ENCODE results near the gene RAD51B.
"Not testable (repeated sequence)": the region's sequence is repeated elsewhere in the genome, so short reads cannot be mapped to it uniquely, and the experiment has no call there.

The RAD51B gene

DNA sequence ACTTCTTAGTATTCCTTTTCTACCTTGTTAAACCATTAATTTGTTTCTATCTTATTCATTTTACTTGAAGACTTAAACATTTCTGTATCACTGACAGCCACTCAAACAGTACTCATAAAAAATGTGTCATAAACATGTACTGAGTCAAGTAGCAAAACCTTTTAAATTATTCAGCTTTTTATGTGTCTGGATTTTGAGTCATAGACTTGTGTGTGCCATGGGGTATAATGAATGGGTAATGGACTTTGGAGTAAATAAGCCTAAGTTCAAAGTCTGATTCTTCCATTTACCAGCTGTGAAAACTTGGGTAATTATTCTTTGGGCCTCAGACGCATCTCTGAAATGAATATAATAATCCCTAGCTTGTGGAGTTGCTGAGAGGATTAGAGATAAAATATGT, 199.0 kb downstream of the RAD51B start:
- FAIRE-seq = peak; percentile 22
- DNase-seq (ENCODE audit: low spot score) = no peak

DNA sequence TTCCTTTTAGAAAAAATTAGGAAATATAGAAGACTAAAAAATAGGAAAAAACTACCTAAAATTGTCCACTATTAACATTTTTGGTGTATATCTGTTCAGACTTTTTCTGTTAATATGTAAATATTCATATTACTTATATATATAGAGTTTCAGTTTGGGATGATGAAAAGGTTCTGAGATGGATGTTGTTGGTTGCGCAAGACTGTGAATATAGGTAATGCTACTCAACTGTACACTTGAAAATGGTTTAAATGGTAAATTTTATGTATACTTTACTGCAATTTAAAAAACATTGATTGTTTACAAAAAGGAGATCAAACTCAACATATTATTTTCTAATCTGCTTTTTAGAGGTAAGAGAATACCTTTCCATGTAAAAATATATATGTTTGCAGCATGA, 200.9 kb downstream of the RAD51B start:
- DNase-seq (ENCODE audit: low spot score) (no peak), FAIRE-seq (no peak)

DNA sequence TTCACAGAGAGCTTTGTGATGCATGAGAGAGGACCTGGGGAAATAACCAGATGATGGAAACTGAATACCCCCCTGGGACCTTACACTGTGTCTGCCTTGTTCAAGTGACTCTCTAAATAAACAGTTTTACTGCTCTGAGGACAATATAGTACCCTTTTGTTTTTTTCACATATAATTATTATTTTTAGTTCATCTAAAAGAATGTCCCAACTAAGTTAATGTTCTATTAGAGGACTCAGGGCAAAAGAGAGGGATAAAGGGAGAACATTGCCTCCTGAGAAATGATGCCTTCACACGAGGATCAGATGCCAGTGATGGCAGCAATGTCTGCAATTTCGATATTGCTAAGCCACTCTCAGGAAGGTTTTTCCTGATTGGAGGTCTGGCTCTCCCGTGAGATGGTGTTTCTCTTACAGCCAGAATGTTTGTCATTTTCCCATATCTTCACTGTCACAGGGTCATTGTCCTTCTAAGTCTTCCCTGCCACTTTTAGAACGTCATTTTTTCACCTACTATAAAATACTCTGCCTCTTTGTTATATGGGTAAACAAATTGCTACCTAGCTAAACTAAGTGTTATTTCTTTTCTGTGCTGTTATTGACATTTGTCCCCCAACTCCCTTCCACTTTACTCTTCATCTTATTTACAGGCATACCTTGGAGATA, 201.6 kb downstream of the RAD51B start:
- no peak for FAIRE-seq
- DNase-seq (ENCODE audit: low spot score) = no peak

DNA sequence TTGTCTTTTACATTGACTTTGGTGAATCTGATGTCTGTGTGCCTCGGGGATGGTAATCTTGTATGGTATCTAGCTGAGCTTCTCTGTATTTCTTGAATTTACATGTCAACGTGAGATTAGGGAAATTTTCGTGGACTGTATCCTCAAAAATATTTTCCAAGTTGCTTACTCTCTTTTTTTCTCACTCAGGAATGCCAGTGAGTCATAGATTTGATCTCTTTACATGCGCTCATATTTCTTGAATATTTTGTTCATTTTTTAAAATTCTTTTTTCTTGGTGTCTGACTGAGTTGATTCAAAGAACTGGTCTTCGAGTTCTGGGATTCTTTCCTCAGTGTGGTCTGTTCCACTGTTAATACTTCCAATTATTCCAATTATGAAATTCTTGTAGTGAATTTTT, 207.7 kb downstream of the RAD51B start:
- FAIRE-seq (no peak), DNase-seq (ENCODE audit: low spot score) (no peak)

DNA sequence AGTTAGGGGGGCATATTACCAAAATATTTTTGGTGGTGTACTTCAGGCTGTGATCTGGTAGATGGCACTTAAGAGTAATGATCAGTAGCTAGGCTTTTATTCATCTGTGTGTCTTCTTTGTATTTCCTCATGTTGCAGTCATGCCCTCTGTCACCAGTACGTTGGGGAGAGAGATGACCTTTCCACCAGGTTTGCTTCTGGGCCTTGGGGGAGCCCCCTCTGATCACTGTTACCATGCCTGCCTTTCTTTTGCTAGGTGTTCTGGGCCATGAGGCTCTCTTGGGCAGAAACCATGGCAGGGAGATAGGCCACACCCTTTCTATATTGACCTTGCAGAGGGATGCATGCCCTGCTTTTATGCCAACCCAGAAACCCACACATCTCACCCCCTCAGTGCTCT, 208.5 kb downstream of the RAD51B start:
- no peak for FAIRE-seq
- DNase-seq (ENCODE audit: low spot score) = no peak

DNA sequence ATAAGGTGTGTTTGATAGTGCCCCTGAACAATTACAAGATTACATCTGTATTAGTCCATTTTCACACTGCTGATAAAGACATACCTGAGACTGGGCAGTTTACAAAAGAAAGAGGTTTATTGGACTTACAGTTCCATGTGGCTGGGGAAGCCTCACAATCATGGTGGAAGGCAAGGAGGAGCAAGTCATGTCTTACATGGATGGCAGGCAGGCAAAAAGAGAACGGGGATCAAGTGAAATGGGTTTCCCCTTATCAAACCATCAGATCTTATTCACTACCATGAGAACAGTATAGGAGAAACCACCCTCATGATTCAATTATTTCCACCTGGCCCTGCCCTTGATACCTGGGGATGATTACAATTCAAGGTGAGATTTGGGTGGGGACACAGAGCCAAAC, 211.4 kb downstream of the RAD51B start:
- not testable (repeated sequence) for FAIRE-seq; DNase-seq (ENCODE audit: low spot score)

DNA sequence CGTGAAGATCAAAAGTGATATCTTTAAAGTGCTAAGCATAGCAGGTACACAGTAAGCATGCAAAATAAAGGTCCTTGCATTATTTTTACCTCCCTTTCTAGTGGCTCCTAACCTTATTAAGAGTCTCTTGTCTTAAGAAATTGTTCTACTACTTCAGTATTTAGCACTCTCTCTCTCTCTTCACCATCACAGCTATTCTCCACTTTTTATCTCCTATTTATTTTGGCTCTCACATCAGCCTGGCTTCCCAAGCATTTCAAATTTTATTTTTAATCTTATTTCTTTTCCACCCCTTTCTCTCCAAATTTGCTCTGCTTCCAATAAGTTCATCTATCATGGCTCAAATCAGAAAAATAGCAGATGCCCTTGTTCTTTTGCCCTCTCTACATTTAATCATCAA, 212.6 kb downstream of the RAD51B start:
- no peak for FAIRE-seq
- no peak for DNase-seq (ENCODE audit: low spot score)

DNA sequence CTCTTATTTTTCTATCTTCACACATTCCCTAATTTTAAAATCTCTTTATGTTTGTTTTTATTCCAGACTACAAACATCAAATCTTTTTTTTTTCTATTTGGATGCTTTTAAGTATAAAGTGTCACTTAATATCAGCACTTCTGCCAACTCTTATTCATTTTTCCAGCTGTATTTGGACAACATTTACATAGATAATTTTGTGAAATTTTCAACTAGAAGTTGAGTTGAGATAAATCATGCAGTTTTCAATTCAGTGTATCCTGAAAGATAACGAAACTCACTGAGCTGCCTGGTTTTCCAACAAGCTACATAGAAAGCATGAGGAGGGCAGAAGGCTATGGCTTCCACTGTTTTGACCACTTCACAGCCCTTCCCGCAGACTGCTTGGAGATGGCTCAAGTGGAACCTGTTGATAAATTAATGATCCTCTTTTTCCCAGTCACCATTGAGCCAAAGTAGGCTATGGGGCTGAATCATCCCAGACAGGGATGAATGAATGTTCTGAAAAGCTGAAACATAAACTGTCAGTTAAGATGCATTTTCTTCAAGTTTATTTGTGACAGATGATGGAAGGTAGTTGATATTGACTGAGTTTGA, 213.9 kb downstream of the RAD51B start:
- no peak for FAIRE-seq
- no peak for DNase-seq (ENCODE audit: low spot score)

DNA sequence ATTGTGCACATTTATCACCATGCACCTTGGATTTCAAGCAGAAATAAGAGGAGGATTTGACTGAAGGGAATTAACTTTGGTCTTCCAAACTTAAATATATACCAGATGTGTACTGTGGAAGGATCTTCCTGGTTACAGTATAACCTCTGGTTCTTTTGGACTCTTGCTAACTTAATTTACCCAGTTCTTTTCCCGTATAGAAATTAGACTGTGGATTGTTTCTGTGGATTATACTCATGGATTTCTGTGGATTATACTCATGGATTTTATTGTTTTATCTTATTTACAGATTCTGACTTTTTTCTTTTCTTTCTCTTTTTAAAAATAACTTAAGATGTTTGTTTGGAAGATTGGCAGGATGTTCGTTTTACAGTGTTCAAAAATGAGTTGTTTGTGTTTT, 215.3 kb downstream of the RAD51B start:
- FAIRE-seq = no peak
- no peak for DNase-seq (ENCODE audit: low spot score)

DNA sequence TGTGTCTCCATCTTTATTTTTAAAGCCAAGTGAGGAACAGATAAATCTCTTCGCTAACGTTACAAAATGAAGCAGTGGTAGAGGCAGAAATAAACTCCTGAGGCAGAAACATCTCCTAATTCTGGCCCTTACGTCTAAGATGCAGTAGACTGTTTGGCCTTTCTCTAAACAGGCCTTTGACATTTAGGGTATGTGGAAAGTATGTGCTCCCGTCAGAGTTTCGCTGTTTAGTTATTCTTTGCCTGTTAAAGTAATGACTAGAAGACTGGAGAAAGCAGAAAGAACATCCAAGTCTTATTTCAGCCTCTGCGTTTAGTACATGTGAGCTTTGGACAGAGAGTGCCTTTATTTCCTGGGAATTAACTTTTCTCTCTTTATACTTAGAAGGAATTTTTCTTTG, 216.6 kb downstream of the RAD51B start:
- DNase-seq (ENCODE audit: low spot score) = no peak
- FAIRE-seq = no peak

DNA sequence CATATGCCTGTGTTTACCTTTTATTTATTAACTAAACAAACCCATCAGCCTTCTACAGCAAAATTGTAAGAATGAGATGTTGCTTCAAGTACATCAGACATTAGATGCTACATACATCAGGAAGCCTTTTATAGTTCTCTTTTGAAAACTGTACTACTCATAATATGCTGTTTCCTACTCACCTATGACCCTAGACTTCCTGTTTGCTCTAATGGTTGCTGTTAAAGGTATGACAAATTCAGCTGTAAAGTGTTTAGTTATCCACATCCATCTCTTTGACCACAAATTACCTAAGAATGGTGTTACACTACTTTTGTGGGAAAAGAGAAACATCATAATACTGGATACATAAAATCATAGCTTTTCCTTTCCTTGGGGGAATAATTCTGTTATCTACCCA, 220.0 kb downstream of the RAD51B start:
- DNase-seq (ENCODE audit: low spot score) (no peak), FAIRE-seq (no peak)

DNA sequence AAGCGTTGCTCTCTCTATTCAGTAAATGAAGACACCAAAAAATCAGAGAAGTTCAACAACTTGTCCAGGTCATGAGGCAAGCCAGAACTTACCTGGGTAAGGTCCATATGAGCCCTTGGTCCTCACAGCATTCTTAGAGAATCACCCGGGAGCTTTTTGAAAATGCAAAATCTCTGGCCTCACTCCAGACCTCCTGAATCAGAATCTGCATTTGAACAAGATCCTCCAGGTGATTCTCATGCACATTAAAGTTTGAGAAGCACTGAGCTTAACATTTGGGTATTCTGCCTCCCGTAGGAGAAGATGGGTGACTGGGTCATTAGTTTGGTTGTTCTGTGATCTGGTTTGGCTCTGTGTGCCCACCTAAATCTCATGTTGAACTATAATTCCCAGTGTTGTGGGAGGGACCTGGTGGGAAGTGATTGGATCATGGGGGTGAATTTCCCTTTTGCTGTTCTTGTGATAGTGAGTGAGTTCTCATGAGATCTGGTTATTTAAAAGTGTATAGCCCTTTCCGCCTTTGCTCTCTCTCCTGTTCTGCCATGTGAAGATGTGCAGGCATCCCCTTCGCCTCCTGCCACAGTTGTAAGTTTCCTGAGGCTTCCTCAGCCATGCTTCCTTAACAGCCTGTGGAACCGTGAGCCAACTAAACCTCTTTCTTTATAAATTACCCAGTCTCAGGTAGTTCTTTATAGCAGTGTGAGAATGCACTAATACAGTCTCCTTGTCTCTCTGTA, 221.2 kb downstream of the RAD51B start:
- FAIRE-seq = no peak

DNA sequence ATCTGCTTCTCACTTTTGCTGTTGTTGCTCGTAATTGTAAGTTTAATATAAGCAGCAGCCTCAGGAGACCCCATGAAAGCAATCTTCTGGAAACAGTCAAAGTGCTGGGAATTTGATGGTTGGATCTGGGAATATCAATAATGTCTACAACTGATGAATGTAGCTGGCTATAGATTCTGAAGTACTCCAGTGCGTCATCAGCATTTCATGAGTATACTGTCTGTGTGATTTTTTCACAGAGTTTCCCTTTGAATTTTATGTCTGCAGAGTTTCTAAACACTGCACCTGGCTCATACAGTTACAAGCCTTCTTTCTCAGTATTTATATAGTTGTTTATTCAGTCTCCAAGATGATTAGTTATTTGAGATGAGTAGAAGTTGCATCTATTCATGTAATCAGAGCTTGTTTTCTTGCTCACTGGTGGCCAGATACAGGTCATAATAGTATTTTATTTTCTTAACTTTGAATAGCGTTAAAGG, 222.3 kb downstream of the RAD51B start:
- DNase-seq (ENCODE audit: low spot score) (no peak), FAIRE-seq (no peak)

More for the DNA sequence above, 221.2 kb downstream of the RAD51B start:
- no peak for DNase-seq (ENCODE audit: low spot score)

DNA sequence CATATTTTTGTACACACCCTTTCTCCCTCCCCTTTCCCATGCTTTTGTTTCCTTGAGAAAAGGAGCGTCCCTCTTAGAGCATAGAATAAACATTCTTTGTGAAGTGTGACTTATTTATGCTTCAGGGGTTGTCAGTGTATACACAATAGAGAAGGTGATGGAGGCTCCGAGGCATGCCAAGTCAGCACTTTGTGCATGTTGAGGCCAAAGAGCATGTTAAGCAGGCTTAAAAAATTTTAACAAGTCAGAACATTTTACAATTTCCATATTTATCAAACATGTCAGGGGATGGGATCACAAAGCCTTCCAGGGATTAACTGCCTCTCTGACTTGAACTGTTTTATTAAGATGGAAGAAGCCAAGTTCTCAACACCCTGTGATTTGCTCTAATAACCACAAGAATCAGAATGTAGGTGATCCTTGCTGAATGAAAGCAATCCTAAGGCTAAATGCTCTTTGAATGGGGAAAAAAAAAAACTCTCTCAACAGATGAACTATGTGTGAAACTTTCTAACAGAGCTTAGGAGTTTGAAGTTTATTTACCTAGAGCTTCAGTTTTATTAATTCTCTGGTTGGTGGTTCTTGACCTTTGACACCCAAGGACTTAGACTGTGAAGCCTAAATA, 223.1 kb downstream of the RAD51B start:
- FAIRE-seq (no peak), DNase-seq (ENCODE audit: low spot score) (no peak)

DNA sequence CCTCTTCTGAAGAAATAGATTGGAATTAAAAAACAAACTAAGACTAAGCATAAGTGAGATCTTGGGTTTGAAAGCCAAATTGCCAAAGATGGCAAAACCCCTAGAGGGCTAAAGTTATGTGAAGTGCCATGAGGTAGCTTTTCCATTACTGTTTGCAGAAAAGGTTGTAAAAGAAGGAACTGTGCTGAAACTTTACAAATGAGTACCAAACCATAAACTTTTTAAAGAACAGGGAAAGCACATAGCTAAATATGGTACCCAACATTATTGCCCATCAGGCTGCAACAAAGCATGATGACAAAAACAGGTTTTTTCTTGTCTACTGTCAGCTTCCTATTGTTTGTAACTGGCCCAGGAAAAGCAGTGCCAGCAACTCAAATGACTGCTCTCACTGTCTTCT, 224.2 kb downstream of the RAD51B start:
- FAIRE-seq = no peak
- DNase-seq (ENCODE audit: low spot score) = no peak

DNA sequence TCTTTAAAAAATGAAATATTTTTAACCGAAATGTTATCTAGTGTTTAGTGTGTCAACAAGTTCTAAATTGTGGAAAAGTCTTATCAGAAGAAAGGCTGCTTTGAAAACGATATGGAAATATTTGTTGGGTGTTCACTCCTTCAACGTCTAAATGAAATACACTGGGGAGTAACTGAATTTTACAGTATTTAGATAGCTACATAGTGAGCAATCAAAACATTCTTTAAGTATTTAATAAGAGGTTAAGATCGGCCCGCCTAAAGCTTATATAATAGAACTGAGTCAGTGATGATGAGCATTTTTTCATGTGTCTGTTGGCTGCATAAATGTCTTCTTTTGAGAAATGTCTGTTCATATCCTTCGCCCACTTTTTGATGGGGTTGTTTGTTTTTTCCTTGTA, 228.3 kb downstream of the RAD51B start:
- no peak for DNase-seq (ENCODE audit: low spot score)
- FAIRE-seq = no peak

DNA sequence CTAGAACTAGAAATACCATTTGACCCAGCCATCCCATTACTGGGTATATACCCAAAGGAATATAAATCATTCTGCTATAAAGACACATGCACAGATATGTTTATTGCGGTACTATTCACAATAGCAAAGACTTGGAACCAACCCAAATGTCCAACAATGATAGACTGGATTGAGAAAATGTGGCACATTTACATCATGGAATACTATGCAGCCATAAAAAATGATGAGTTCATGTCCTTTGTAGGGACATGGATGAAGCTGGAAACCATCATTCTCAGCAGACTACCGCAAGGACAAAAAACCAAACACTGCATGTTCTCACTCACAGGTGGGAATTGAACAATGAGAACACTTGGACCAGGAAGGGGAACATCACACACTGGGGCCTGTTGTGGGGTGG, 229.2 kb downstream of the RAD51B start:
- not testable (repeated sequence) for DNase-seq (ENCODE audit: low spot score); FAIRE-seq

DNA sequence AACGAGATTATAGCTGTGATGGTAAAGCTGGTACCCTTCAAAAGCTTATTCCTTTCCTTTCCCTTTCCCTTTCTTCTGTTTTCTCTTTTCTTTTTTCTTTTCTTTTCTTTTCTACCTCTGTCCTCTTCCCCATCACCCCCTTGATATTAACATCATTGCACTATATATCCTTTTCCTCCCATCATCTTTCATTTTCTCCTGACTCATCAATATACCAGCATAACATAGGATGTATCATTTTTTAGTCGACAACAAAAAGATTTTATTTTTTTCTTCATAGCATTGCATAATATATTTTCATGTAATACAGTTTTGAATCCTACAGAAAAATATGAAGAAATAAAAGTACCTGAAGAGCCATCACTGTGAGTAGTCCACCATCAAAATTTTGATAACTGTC, 230.6 kb downstream of the RAD51B start:
- no peak for FAIRE-seq
- DNase-seq (ENCODE audit: low spot score) = no peak

DNA sequence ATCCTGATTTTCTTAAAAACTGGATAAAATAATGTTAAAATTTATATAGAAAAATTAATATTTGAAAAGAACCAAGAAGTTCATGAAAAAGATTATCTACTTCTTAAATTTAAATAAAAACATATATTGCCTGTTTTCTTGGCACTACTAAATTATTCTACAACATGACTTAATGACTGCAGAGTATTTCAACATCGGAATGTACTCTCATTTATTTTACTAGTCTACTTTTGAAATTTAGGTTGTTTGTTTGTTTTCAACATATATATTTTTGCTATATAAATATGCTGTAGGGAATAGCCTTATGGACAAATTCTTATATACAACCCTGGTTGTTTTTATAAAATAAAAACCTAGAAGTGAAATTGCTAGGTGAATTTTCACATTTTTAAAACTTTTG, 231.6 kb downstream of the RAD51B start:
- no peak for FAIRE-seq
- no peak for DNase-seq (ENCODE audit: low spot score)

DNA sequence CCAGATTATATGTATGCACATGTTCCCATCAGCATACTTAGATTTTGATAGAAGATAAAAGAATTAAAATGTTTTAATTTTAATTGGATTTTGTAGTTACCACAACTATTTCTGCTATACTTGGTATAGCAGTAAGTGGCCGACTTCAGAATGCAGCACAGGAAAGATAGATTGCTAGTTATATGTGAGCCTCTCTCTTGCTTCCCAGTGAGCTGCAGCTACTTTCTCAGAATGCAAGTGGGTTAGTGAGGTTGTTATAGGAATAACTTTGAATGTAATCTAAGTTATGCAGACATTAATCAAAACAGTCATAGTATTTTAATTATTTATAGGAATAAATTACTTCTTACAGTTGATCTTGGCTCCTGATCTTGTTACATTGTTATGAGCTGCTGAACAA, 240.6 kb downstream of the RAD51B start:
- FAIRE-seq = no peak
- DNase-seq (ENCODE audit: low spot score) = no peak

DNA sequence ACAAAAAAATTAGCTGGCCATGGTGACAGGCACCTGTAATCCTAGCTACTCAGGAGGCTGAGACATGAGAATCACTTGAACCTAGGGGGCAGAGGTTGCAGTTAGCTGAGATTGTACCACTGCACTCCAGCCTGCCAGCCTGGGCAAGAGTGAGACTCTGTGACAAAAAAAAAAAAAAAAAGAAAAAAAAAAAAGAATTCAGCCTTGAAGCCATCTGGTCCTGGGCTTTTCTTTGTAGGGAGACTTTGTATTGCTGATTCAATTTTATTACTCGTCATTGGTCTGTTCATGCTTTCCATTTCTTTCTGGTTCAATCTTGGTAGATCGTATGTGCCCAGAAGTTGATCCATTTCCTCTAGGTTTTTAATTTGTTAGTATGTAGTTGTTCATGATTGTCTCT, 243.1 kb downstream of the RAD51B start:
- DNase-seq (ENCODE audit: low spot score) (no peak), FAIRE-seq (no peak)

DNA sequence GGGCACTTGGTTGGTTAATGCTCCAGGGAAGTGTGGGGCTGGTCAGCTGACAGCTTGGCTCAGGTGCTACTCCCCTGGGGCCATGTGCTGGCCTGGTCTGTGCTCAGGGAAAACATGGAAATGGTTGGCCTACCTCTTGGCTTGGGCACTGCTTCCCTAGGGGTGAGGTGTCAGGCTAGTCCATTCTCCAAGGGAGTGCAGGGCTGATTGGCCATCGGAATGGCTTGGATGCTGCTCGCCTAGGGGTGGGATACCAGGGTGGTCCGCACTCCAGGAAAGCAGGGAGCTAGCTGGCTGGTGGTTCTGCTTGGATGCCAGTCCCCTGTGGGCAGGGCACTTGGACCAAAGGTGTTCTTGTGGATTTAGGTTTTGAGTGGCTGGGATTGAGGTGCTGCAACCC, 245.7 kb downstream of the RAD51B start:
- FAIRE-seq (no peak), DNase-seq (ENCODE audit: low spot score) (no peak)

All from RCC 7860 (cell line).